K562 (cell line): ENCODE data around the gene PHF1. TPM values are rescaled to one million over a fixed set of nuclear protein-coding genes. Genes with fewer than 3 reads are reported as not detected.

Experiments
- BMI1 ChIP-seq: fragments of 150-350 bp; IDR thresholded peaks from 2 replicates; pipeline ENCODE4 v1.6.1; 2014; ENCODE audit warnings: low read length
- CBX3 ChIP-seq, 2 experiments: IDR thresholded peaks; 1 replicate in 1 of 2; 2 replicates in 1 of 2; pipeline ENCODE4 v1.6.1; 2012; ENCODE audit warnings: inconsistent platforms in 2 of 2, low read length in 2 of 2, borderline replicate concordance in 1 of 2, control low read depth in 1 of 2
- CREB1 ChIP-seq, 2 experiments: sonication (generic) in 1 of 2; formaldehyde crosslinking in 1 of 2; IDR thresholded peaks; 2 replicates each; pipeline versions ENCODE4 v1.6.1 to v1.8.0; 2012 to 2022; ENCODE audit warnings: inconsistent platforms in 1 of 2, mild to moderate bottlenecking in 1 of 2, missing genetic modification reagents in 1 of 2, moderate library complexity in 1 of 2
- CREM ChIP-seq: IDR thresholded peaks from 2 replicates; pipeline ENCODE4 v1.6.1; 2014; ENCODE audit warnings: antibody characterized with exemption, low read depth
- ELF4 ChIP-seq: fragments of 450-650 bp; formaldehyde crosslinking; IDR thresholded peaks from 2 replicates; pipeline ENCODE4 v1.4.0; 2022; ENCODE audit warnings: missing genetic modification characterization
- FUS ChIP-seq: fragments of 200-400 bp; formaldehyde crosslinking; optimal IDR thresholded peaks from 2 replicates; pipeline ENCODE3; 2017; ENCODE audit warnings: low read depth, low read length
- HNRNPL ChIP-seq: fragments of 200-400 bp; formaldehyde crosslinking; IDR thresholded peaks from 2 replicates; pipeline ENCODE4 v1.6.1; 2017; ENCODE audit warnings: low read depth, mild to moderate bottlenecking, low read length
- MTA1 ChIP-seq: fragments of 450-650 bp; IDR thresholded peaks from 2 replicates; pipeline ENCODE4 v1.6.1; 2017; ENCODE audit warnings: borderline replicate concordance
- NFATC3 ChIP-seq: fragments of 450-650 bp; IDR thresholded peaks from 2 replicates; pipeline ENCODE4 v1.6.1; 2017; ENCODE audit warnings: mild to moderate bottlenecking
- NR2C2 ChIP-seq, 2 experiments: fragments of 200-800 bp in 1 of 2; sonication (Bioruptor generic) in 1 of 2; sonication (generic) in 1 of 2; formaldehyde crosslinking in 1 of 2; IDR thresholded peaks; 2 replicates each; pipeline versions ENCODE4 v1.6.1 to v1.8.0; 2016 to 2022; ENCODE audit warnings: mild to moderate bottlenecking in 1 of 2, missing compliant biosample characterization in 1 of 2, missing genetic modification characterization in 1 of 2, missing genetic modification reagents in 1 of 2
- RBBP5 ChIP-seq: fragments of 200-600 bp; sonication (generic); IDR thresholded peaks from 2 replicates; pipeline ENCODE4 v1.6.1; 2012; ENCODE audit warnings: borderline replicate concordance, mild to moderate bottlenecking, low read length, control low read depth, inconsistent platforms; ENCODE audit not compliant: insufficient read depth, poor library complexity, severe bottlenecking
- RNF2 ChIP-seq: sonication (generic); IDR thresholded peaks from 2 replicates; pipeline ENCODE4 v1.6.1; 2016
- YY1 ChIP-seq, 3 experiments: IDR thresholded peaks; 2 replicates each; pipeline ENCODE4 v1.6.1; 2011; ENCODE audit warnings: low read length in 2 of 3, mild to moderate bottlenecking in 2 of 3, moderate library complexity in 2 of 3, borderline replicate concordance in 1 of 3, control low read depth in 1 of 3, low read depth in 1 of 3; ENCODE audit not compliant: insufficient read depth in 3 of 3, insufficient replicate concordance in 2 of 3, control insufficient read depth in 1 of 3, insufficient read length in 1 of 3; ENCODE audit errors: extremely low read depth in 1 of 3
- ZNF143 ChIP-seq: sonication (generic); formaldehyde crosslinking; IDR thresholded peaks from 2 replicates; pipeline ENCODE4 v1.9.0; 2022; ENCODE audit warnings: mild to moderate bottlenecking, missing genetic modification reagents
- ZNF184 ChIP-seq: sonication (generic); formaldehyde crosslinking; IDR thresholded peaks from 2 replicates; pipeline ENCODE4 v1.5.0; 2020; ENCODE audit warnings: missing genetic modification reagents
- ZNF589 ChIP-seq: fragments of 200-800 bp; sonication (Bioruptor generic); IDR thresholded peaks from 2 replicates; pipeline ENCODE4 v1.6.1; 2016; ENCODE audit warnings: low read depth, missing genetic modification characterization, missing compliant biosample characterization
- ZNF707 ChIP-seq: fragments of 250-450 bp; sonication (Bioruptor Pico); conservative IDR thresholded peaks from 2 replicates; pipeline ENCODE4 v1.8.0; 2022; ENCODE audit warnings: inconsistent platforms, mild to moderate bottlenecking, moderate library complexity
- ZNF830 ChIP-seq: fragments of 250-450 bp; sonication (Bioruptor Pico); IDR thresholded peaks from 2 replicates; pipeline ENCODE4 v1.5.0; 2021; ENCODE audit warnings: mild to moderate bottlenecking
- polyA plus RNA-seq, 8 experiments: library from polyadenylated mRNA; depleted of rRNA in 4 of 8; stranded (reverse) in 5 of 8; unstranded in 3 of 8; fragments of >200 nt; fragmentation: Nextera tagmentation in 2 of 8; fragmentation: Illumina TruSeq in 1 of 8; extraction: Ambion mirVana in 2 of 8; extraction: Trizol in 1 of 8; gene quantifications; 2 replicates each; pipeline versions ENCODE4 v1.2.1 to v1.2.3, GENCODE V29; 2011 to 2014; ENCODE audit warnings: inconsistent platforms in 1 of 8, missing spikeins in 1 of 8
- total RNA-seq, 7 experiments: library from RNA; depleted of rRNA in 6 of 7; stranded (reverse); fragments of >200 nt in 6 of 7; fragmentation: Illumina TruSeq in 2 of 7; extraction: Trizol in 2 of 7; gene quantifications; 2 replicates each; pipeline versions ENCODE4 v1.2.1 to v1.2.3, GENCODE V29; 2011 to 2021; ENCODE audit warnings: low replicate concordance in 1 of 7
- TF ChIP-seq, protein P1 (sequence below): IDR thresholded peaks from 2 replicates; pipeline ENCODE4 v1.6.1; 2014; ENCODE audit warnings: antibody characterized with exemption
- TF ChIP-seq, protein P2 (sequence below): sonication (generic); formaldehyde crosslinking; IDR thresholded peaks from 2 replicates; pipeline ENCODE4 v1.8.1; 2023; ENCODE audit warnings: mild to moderate bottlenecking, missing genetic modification reagents
- TF ChIP-seq, protein P3 (sequence below): fragments of 450-650 bp; formaldehyde crosslinking; IDR thresholded peaks from 2 replicates; pipeline ENCODE4 v1.4.0; 2020; ENCODE audit warnings: mild to moderate bottlenecking, moderate library complexity

Gene PHF1
- total and polyA plus RNA-seq, 9 of the 15 experiments (the other 6 are each of a cell fraction or from before 2014, with no cell fraction given) = 3.7 to 64.2 (median 33.7) TPM

DNA sequence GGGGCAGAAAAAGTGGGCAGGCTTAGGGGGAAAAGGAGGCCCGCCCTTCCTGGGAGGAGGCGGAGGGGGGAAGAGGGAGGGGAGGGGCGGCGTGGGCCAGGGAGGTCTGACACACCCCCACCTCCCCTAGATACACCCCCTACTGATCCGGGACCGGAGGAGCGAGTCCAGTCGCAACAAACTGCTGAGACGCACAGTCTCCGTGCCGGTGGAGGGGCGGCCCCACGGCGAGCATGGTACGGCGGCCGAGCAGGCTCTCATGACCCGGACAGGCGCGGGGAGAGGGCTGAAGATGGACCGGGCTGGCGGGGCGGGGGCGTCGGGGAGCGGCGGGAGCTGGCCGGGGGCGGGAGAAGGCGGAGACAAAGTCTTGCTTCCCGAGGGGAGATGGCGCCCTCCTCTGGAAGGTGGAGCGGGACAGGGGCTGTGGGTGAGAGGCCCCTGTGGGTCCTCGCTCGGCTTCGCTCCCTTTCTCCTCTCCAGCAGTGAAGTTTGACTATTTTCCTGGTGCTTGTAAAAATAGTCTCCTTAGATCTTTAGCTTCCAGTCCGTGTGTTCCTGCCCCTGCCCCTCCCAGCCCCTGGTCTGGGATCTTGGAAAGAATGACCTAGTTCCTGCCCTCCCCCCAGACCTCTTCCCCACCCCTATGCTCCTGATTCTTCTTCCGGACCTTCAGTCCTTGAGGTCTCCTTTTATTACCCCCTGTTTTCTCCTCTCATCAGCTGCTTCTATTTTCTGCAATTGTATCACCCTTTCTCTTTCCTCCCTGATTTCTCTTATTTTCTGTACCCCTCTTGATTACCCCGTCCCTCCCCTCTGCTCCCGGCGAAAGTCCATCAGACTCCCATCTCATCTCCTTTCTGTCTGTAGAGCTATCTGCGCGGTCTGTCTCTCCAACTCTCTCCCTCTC, 15.1 kb downstream of the PHF1 start (continued):
- TF ChIP-seq NR2C2 (CRISPR knock-in tag; IDR thresholded peaks at IDR 0.05) (peak; percentile 68; the same call in 1 of the 2 replicates), NR2C2 (tag; IDR thresholded peaks at IDR 0.05) (peak; percentile 91), ZNF143 (CRISPR knock-in tag) (no peak), ZNF707 (no peak), RNF2 (0 out of 2 replicates have a peak, but pooled peaks have one; percentile 61), ELF4 (peak; percentile 81; the same call in 1 of the 2 replicates), CBX3 (IDR thresholded peaks at IDR 0.05; ENCODE audit: borderline replicate concordance in 1 of 2, low read length in 2 of 2) (peak in 1 of 2 experiments; percentile 61; a peak in 1 of 3 replicates), HNRNPL (no peak), CREB1 (IDR thresholded peaks at IDR 0.05) (peak; percentile 50; the same call in 1 of the 2 replicates), CREB1 (CRISPR knock-in tag; IDR thresholded peaks at IDR 0.05) (peak; percentile 69; the same call in 1 of the 2 replicates), FUS (no peak), YY1 (IDR thresholded peaks at IDR 0.05; ENCODE audit: borderline replicate concordance in 1 of 3, control insufficient read depth in 1 of 3, extremely low read depth in 1 of 3, insufficient read depth in 3 of 3, insufficient read length in 1 of 3, insufficient replicate concordance in 2 of 3, low read depth in 1 of 3, low read length in 2 of 3) (peak in 2 of 3 experiments; percentile 31 to 66), RBBP5 (peak; percentile 67), CREM (peak; percentile 84), MTA1 (peak; percentile 54; the same call in 1 of the 2 replicates), ZNF830 (CRISPR knock-in tag) (no peak), ZNF184 (no peak), NFATC3 (0 out of 2 replicates have a peak, but pooled peaks have one; percentile 27), ZNF589 (CRISPR knock-in tag) (peak; percentile 65; the same call in 1 of the 2 replicates), BMI1 (no peak)
- TF ChIP-seq, protein P1, sequence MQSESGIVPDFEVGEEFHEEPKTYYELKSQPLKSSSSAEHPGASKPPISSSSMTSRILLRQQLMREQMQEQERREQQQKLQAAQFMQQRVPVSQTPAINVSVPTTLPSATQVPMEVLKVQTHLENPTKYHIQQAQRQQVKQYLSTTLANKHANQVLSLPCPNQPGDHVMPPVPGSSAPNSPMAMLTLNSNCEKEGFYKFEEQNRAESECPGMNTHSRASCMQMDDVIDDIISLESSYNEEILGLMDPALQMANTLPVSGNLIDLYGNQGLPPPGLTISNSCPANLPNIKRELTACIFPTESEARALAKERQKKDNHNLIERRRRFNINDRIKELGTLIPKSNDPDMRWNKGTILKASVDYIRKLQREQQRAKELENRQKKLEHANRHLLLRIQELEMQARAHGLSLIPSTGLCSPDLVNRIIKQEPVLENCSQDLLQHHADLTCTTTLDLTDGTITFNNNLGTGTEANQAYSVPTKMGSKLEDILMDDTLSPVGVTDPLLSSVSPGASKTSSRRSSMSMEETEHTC = peak; percentile 28; the same call in 1 of the 2 replicates
- TF ChIP-seq, protein P2, sequence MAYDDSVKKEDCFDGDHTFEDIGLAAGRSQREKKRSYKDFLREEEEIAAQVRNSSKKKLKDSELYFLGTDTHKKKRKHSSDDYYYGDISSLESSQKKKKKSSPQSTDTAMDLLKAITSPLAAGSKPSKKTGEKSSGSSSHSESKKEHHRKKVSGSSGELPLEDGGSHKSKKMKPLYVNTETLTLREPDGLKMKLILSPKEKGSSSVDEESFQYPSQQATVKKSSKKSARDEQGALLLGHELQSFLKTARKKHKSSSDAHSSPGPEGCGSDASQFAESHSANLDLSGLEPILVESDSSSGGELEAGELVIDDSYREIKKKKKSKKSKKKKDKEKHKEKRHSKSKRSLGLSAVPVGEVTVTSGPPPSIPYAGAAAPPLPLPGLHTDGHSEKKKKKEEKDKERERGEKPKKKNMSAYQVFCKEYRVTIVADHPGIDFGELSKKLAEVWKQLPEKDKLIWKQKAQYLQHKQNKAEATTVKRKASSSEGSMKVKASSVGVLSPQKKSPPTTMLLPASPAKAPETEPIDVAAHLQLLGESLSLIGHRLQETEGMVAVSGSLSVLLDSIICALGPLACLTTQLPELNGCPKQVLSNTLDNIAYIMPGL (CRISPR knock-in tag) = 0 out of 2 replicates have a peak, but pooled peaks have one; percentile 62
- TF ChIP-seq, protein P3, sequence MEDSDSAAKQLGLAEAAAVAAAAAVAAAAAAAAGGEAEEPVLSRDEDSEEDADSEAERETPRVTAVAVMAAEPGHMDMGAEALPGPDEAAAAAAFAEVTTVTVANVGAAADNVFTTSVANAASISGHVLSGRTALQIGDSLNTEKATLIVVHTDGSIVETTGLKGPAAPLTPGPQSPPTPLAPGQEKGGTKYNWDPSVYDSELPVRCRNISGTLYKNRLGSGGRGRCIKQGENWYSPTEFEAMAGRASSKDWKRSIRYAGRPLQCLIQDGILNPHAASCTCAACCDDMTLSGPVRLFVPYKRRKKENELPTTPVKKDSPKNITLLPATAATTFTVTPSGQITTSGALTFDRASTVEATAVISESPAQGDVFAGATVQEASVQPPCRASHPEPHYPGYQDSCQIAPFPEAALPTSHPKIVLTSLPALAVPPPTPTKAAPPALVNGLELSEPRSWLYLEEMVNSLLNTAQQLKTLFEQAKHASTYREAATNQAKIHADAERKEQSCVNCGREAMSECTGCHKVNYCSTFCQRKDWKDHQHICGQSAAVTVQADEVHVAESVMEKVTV = peak; percentile 55
